Endothelial cell (in vitro differentiated cells): ENCODE data around the gene KEAP1. TPM values are rescaled to one million over a fixed set of nuclear protein-coding genes. Genes with fewer than 3 reads are reported as not detected.
"Not testable (repeated sequence)": the region's sequence is repeated elsewhere in the genome, so short reads cannot be mapped to it uniquely, and the experiment has no call there.

Experiments used
- DNase-seq: peaks from one replicate; pipeline ENCODE4 v3.0.0; 2021; ENCODE audit warnings: low spot score
- H3K27ac Mint-ChIP-seq: one replicate; pipeline ENCODE4 v1.8.0; 2021; ENCODE audit warnings: mixed read lengths, inconsistent platforms; ENCODE audit not compliant: unreplicated experiment
- H3K27me3 Mint-ChIP-seq: one replicate; pipeline ENCODE4 v1.8.0; 2021; ENCODE audit warnings: mild to moderate bottlenecking, moderate library complexity, mixed read lengths, inconsistent platforms; ENCODE audit not compliant: unreplicated experiment
- H3K36me3 Mint-ChIP-seq: one replicate; pipeline ENCODE4 v1.8.0; 2021; ENCODE audit warnings: mild to moderate bottlenecking, low read depth, mixed read lengths, inconsistent platforms; ENCODE audit not compliant: unreplicated experiment
- H3K4me1 Mint-ChIP-seq: one replicate; pipeline ENCODE4 v1.8.0; 2021; ENCODE audit warnings: mild to moderate bottlenecking, mixed read lengths, inconsistent platforms; ENCODE audit not compliant: unreplicated experiment
- H3K4me3 Mint-ChIP-seq: one replicate; pipeline ENCODE4 v1.8.0; 2021; ENCODE audit warnings: mild to moderate bottlenecking, mixed read lengths, inconsistent platforms; ENCODE audit not compliant: unreplicated experiment
- H3K9me3 Mint-ChIP-seq: one replicate; pipeline ENCODE4 v1.8.0; 2021; ENCODE audit warnings: mixed read lengths, inconsistent platforms; ENCODE audit not compliant: unreplicated experiment
- total RNA-seq: library from RNA; stranded (reverse); fragmentation: NEBNext Ultra II Directional; extraction: Animal tissue kit (Norgen Biotek cat#: 25700); gene quantifications from one replicate; pipeline ENCODE4 v1.2.1, GENCODE V29; 2021; ENCODE audit not compliant: unreplicated experiment
- TF ChIP-seq, protein P1 (sequence below): fragments of 200-600 bp; sonication (generic); IDR thresholded peaks from one replicate; pipeline ENCODE4 v1.5.0; 2021; ENCODE audit warnings: antibody characterized with exemption; ENCODE audit not compliant: unreplicated experiment

Gene KEAP1
- total RNA-seq, 1 donor from 2014 or later, result 56.4 TPM

DNA sequence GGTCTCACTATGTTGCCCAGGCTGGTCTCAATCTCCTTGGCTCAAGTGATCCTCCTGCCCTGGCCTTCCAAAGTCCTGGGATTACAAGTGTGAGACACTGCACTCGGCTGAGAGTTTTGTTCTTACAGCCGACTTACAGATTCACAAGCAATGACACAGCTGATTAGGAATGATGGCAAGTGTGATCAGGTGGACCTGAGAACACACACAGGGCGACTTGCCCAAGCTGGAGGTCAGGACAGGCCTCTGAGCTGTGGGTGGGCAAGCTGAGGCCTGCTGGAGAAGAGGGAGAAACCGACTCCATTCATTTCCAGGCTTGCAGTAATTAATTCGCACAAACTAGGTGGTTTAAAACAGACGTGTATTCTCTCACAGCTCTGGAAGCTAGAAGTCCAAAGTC lies 32.5 kb upstream of the KEAP1 start:
- Mint-ChIP-seq H3K4me3 (no peak overlapping the region), H3K36me3 (peaks cover 4% of the 10 kb centered on the region), H3K27ac (no peak overlapping the region), H3K27me3 (peaks cover 6% of the 10 kb centered on the region), H3K9me3 (no peaks in the 10 kb centered on the region), H3K4me1 (no peaks in the 10 kb centered on the region)
- TF ChIP-seq, protein P1, sequence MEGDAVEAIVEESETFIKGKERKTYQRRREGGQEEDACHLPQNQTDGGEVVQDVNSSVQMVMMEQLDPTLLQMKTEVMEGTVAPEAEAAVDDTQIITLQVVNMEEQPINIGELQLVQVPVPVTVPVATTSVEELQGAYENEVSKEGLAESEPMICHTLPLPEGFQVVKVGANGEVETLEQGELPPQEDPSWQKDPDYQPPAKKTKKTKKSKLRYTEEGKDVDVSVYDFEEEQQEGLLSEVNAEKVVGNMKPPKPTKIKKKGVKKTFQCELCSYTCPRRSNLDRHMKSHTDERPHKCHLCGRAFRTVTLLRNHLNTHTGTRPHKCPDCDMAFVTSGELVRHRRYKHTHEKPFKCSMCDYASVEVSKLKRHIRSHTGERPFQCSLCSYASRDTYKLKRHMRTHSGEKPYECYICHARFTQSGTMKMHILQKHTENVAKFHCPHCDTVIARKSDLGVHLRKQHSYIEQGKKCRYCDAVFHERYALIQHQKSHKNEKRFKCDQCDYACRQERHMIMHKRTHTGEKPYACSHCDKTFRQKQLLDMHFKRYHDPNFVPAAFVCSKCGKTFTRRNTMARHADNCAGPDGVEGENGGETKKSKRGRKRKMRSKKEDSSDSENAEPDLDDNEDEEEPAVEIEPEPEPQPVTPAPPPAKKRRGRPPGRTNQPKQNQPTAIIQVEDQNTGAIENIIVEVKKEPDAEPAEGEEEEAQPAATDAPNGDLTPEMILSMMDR, result no peak
- DNase-seq, result no peak

DNA sequence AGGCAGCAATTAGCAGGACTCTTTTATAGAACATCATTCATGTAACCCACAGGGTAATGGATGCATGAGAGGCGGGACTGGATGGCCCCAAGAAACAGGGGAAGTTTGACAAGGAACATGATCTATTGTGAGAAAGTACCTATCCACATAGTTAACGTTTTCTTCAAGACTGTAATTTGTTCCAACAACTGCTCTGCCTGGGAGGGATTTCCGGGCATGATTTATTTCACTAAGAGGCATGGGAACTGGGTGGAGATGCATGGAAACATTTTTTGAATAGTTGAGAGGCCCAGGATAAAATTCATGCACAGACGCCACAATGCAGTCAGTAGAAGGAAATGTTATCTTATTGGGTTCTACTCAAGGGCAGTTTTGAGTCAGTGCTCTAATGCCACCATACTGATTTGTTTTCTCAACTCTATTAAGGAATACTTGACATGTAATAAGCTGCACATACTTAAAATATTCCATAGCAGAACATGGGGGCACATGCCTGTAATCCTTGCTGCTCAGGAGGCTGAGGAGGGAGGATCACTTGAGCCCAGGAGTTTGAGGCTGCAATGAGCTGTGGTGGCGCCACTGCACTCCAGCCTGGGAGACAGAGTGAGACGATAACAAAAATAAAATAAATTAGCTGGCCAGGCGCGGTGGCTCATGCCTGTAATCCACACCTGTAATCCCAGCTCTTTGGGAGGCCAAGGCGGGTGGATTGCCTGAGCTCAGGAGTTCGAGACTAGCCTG lies 30.7 kb upstream of the KEAP1 start:
- Mint-ChIP-seq H3K9me3 (no peaks in the 10 kb centered on the region), H3K27me3 (peaks cover 4% of the 10 kb centered on the region), H3K36me3 (peaks cover 4% of the 10 kb centered on the region), H3K4me1 (no peaks in the 10 kb centered on the region), H3K4me3 (no peak overlapping the region), H3K27ac (no peak overlapping the region)
- DNase-seq, result no peak
- TF ChIP-seq, protein P1, result no peak

DNA sequence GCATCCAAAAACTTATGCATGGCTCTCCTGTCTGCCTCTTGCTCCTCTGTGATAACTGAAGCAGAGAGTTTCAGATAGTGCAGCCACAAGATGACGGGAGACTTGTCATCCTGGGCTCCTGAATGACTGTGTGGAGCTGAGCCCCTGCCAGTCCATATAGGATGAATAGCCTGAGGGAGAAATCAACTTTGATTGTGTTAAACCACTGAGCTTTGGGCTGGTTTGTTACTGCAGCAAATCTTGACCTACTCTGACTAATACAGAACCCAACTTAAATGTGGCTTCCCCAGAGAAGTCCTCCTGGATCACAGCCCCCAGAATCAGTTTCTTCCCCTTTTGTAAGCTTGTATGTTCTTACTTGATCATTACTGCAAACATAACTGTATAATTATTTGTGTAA lies 29.3 kb upstream of the KEAP1 start:
- TF ChIP-seq, protein P1, result no peak
- Mint-ChIP-seq H3K27me3 (peaks cover 4% of the 10 kb centered on the region), H3K36me3 (peaks cover 4% of the 10 kb centered on the region), H3K4me3 (no peak overlapping the region), H3K9me3 (no peaks in the 10 kb centered on the region), H3K27ac (no peak overlapping the region), H3K4me1 (no peaks in the 10 kb centered on the region)
- no peak for DNase-seq

DNA sequence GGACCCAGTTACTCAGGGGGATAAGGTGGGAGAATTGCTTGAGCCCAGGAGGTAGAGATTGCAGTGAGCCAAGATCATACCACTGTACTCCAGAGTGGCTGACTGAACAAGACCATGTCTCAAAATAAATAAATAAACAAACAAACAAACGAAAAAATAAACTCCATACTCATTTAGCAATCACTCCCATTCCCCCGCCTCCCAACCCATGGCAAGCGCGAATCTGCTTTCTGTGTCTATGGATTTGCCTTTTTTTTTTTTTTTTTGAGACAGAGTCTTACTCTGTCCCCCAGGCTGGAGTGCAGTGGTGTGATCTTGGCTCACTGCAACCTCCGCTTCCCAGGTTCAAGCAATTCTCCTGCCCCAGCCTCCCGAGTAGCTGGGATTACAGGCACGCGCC lies 23.7 kb upstream of the KEAP1 start:
- not testable (repeated sequence) for H3K4me3 Mint-ChIP-seq, H3K27me3 Mint-ChIP-seq, H3K36me3 Mint-ChIP-seq, H3K9me3 Mint-ChIP-seq, DNase-seq, H3K4me1 Mint-ChIP-seq, H3K27ac Mint-ChIP-seq

DNA sequence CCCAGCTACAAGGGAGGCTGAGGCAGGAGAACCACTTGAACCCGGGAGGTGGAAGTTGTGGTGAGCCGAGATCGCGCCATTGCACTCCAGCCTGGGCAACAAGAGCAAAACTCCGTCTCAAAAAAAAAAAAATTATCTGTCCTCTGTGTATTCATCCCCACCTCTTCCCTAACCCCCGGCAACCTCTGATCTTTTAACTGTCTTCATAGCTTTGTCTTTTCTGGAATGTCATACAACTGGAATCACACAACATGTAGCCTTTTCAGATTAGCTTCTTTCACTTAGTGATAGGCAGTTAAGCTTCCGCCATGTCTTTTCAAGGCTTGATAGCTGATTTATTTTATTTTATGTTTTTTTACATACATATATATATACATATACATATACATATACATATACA lies 22.5 kb upstream of the KEAP1 start:
- Mint-ChIP-seq H3K36me3 (no peaks in the 10 kb centered on the region), H3K27me3 (no peaks in the 10 kb centered on the region), H3K27ac (no peak overlapping the region), H3K9me3 (no peaks in the 10 kb centered on the region), H3K4me3 (no peak overlapping the region), H3K4me1 (no peaks in the 10 kb centered on the region)
- TF ChIP-seq, protein P1, result no peak
- no peak for DNase-seq
